Endothelial cell of umbilical vein (primary cell): ENCODE measurements around the gene THAP4. TPM values are rescaled to one million over a fixed set of nuclear protein-coding genes. Genes with fewer than 3 reads are reported as not detected.

Experiments used
- BruUV-seq: library from RNA; stranded (reverse); fragments of 400-500 nt; replicated peaks from 2 replicates; lab custom pipeline; 2021; lab: Mats Ljungman, UMichigan
- CTCF ChIA-PET: fragments of 300-600, 350-600 bp; sonication (Branson Sonifier 250); formaldehyde crosslinking; loops from one replicate; lab custom pipeline; 2021; ENCODE audit warnings: antibody characterized with exemption, inconsistent platforms; lab: Charles Lee
- POLR2A ChIA-PET: fragments of 300-600, 350-600 bp; sonication (Branson Sonifier 250); formaldehyde crosslinking; loops from one replicate; lab custom pipeline; 2021; ENCODE audit warnings: antibody characterized with exemption, inconsistent platforms; lab: Charles Lee
- DNase-seq: peaks from one replicate; pipeline ENCODE4 v3.0.0-alpha.2; 2011; ENCODE audit warnings: low read depth, low spot score
- FAIRE-seq: peaks from 2 replicates; lab custom pipeline; 2011; peaks lifted over from hg19 to GRCh38; lab: Jason Lieb, UNC
- H2AFZ ChIP-seq: 2 replicates; pipeline ENCODE4 v1.6.0; 2012; ENCODE audit warnings: low read depth, low read length, control low read depth, inconsistent platforms
- H3K27ac ChIP-seq: 2 replicates; pipeline ENCODE4 v1.5.1; 2011; ENCODE audit warnings: low read depth, mild to moderate bottlenecking, control low read depth, low read length, moderate library complexity; ENCODE audit not compliant: insufficient read depth
- H3K27me3 ChIP-seq, 2 experiments: 2 replicates each; pipeline versions ENCODE4 v1.6.0 to v1.6.1; 2011; ENCODE audit warnings: low read length in 2 of 2, mixed read lengths in 1 of 2; ENCODE audit not compliant: control insufficient read depth in 2 of 2, insufficient read depth in 2 of 2
- H3K36me3 ChIP-seq, 2 experiments: 2 replicates in 1 of 2; 3 replicates in 1 of 2; pipeline ENCODE4 v1.5.1; 2011; ENCODE audit warnings: low read length in 2 of 2, mild to moderate bottlenecking in 1 of 2, moderate library complexity in 1 of 2; ENCODE audit not compliant: control insufficient read depth in 2 of 2, insufficient read depth in 2 of 2; ENCODE audit errors: extremely low read depth in 1 of 2
- H3K4me1 ChIP-seq: 3 replicates; pipeline ENCODE4 v1.5.1; 2011; ENCODE audit warnings: mild to moderate bottlenecking, low read length; ENCODE audit not compliant: control insufficient read depth, insufficient read depth; ENCODE audit errors: extremely low read depth
- H3K4me2 ChIP-seq: 2 replicates; pipeline ENCODE4 v1.6.1; 2011; ENCODE audit warnings: low read length, control low read depth, mixed read lengths; ENCODE audit not compliant: insufficient read depth
- H3K4me3 ChIP-seq, 3 experiments: fragments of 200-600 bp in 1 of 3; sonication (generic), shearing (Covaris generic) in 1 of 3; replicated peaks in 1 of 3; 2 replicates each; pipeline ENCODE4 v1.5.1; 2011 to 2016; ENCODE audit warnings: control low read depth in 3 of 3, low read length in 3 of 3, mild to moderate bottlenecking in 2 of 3, inconsistent platforms in 1 of 3, low read depth in 1 of 3, moderate library complexity in 1 of 3; ENCODE audit not compliant: insufficient read depth in 1 of 3
- H3K79me2 ChIP-seq: 2 replicates; pipeline ENCODE4 v1.6.0; 2012; ENCODE audit warnings: low read length, inconsistent platforms; ENCODE audit not compliant: control insufficient read depth, insufficient read depth
- H3K9ac ChIP-seq: replicated peaks from 2 replicates; pipeline ENCODE3; 2011; ENCODE audit warnings: low read length, control low read depth; ENCODE audit not compliant: insufficient read depth; ENCODE audit errors: extremely low read depth
- H3K9me1 ChIP-seq: replicated peaks from 3 replicates; pipeline ENCODE4 v1.6.0; 2011; ENCODE audit warnings: mild to moderate bottlenecking, low read length; ENCODE audit not compliant: control insufficient read depth, insufficient read depth; ENCODE audit errors: extremely low read depth
- H3K9me3 ChIP-seq: replicated peaks from 2 replicates; pipeline ENCODE4 v1.5.1; 2012; ENCODE audit warnings: low read length, inconsistent platforms; ENCODE audit not compliant: control insufficient read depth, insufficient read depth
- H4K20me1 ChIP-seq: replicated peaks from 2 replicates; pipeline ENCODE3; 2011; ENCODE audit warnings: mild to moderate bottlenecking, low read length; ENCODE audit not compliant: control insufficient read depth, insufficient read depth; ENCODE audit errors: extremely low read depth
- EZH2 ChIP-seq: IDR thresholded peaks from 2 replicates; pipeline ENCODE4 v1.6.1; 2012; ENCODE audit warnings: borderline replicate concordance, low read depth, mild to moderate bottlenecking, moderate library complexity, low read length, inconsistent platforms; ENCODE audit not compliant: severe bottlenecking
- JUN ChIP-seq: IDR thresholded peaks from 2 replicates; pipeline ENCODE4 v1.6.1; 2011; ENCODE audit warnings: borderline replicate concordance, low read depth; ENCODE audit not compliant: insufficient read length, insufficient read depth
- POLR2A ChIP-seq: IDR thresholded peaks from 2 replicates; pipeline ENCODE4 v1.6.1; 2012; ENCODE audit warnings: low read depth, mild to moderate bottlenecking, control low read depth, low read length
- POLR2AphosphoS5 ChIP-seq: IDR thresholded peaks from 2 replicates; pipeline ENCODE4 v1.6.1; 2012; ENCODE audit warnings: low read depth, mild to moderate bottlenecking, control low read depth, low read length, moderate library complexity; ENCODE audit not compliant: insufficient read depth
- dilution Hi-C: fragments of 300-500 bp; cut with MboI; formaldehyde crosslinking; loops from one replicate; pipeline ENCODE4 v1.15.0; 2019; ENCODE audit warnings: low sequenced_read_pairs; ENCODE audit not compliant: extremely low pct_ligation_motif_present
- intact Hi-C: fragments of 100-400 bp; cut with micrococcal nuclease; formaldehyde crosslinking; loops from one replicate; pipeline ENCODE4 v1.10.0; 2022
- polyA plus RNA-seq, 4 experiments: library from polyadenylated mRNA; depleted of rRNA in 3 of 4; stranded (reverse) in 3 of 4; unstranded in 1 of 4; fragments of >200 nt; gene quantifications; 2 replicates each; pipeline versions ENCODE4 v1.2.1 to v1.2.3, GENCODE V29; 2011 to 2012; ENCODE audit warnings: missing spikeins in 1 of 4
- total RNA-seq: library from RNA; stranded (reverse); gene quantifications from 2 replicates; pipeline ENCODE4 v1.2.3, GENCODE V29; 2021
- TF ChIP-seq, protein P1 (sequence below): IDR thresholded peaks from 2 replicates; pipeline ENCODE4 v1.6.1; 2011; ENCODE audit not compliant: insufficient read depth, insufficient read length

The THAP4 gene
- total and polyA plus RNA-seq, 2 donors (not counting 3 experiments of a cell fraction or from before 2014, with no cell fraction given): 45.4 to 47.4 TPM

DNA sequence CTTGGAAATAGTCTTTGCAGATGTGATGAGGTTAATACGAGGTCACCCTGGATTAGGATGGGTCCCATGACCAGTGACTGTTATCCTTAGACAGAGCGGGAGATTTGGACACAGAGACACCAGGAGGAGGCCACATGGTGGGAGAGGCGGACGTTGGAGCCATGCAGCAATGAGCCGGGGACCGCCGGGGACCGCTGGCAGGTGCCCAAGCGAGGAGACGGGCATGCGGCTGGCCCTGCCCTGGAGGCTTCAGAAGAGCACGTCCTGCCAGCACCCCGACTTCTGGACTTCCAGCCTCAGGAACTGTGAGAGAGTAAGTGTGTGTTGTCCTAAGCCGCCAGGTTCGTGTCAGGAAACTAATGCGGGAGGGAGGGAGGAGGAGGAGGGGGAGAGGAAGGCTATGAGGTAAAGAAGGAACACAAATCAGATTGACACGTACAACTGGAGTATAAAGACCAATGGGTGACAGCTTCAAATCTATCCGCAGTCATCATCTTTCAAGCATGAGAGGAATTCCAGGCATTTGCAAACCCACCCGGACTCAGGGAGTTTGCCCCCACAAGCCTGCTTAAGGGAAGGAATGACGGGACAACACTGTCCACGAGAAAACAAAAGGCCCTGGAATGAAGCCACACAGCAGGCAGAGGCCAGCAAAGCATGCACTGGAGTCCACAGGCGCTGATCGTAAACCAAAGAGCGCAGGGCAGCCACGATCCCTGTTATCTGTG lies 90.0 kb downstream of the THAP4 start:
- no peak overlapping the region for H3K4me3 ChIP-seq
- CTCF ChIA-PET: interaction anchor here (0.6 to 2.2 kb wide), 4 partner anchors 10 to 39 kb away, joined by 3 to 6 read pairs (median 4); partner anchors contain the start of gene STK25
- dilution Hi-C loops: no loop called here
- no peaks in the 10 kb centered on the region for H4K20me1 ChIP-seq
- POLR2A ChIA-PET: interaction anchor here (1.0 to 1.5 kb wide), 2 partner anchors 8 to 12 kb away, joined by 3 to 8 read pairs; partner anchors contain the start of gene BOK
- H3K4me1 ChIP-seq: peaks cover 33% of the 10 kb centered on the region
- FAIRE-seq (peak; percentile 97), DNase-seq (peak; percentile 92)
- peak overlapping the region; percentile 22 for H3K4me2 ChIP-seq
- no peaks in the 10 kb centered on the region for H3K9me1 ChIP-seq
- TF ChIP-seq, protein P1, sequence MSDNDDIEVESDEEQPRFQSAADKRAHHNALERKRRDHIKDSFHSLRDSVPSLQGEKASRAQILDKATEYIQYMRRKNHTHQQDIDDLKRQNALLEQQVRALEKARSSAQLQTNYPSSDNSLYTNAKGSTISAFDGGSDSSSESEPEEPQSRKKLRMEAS: peak; percentile 57
- TF ChIP-seq EZH2 (no peak), JUN (peak; percentile 69), POLR2AphosphoS5 (peak; percentile 54), POLR2A (peak; percentile 50)
- H3K9me3 ChIP-seq: no peaks in the 10 kb centered on the region
- intact Hi-C loops: loop anchor here (1.0 kb wide), 3 partner anchors 11 to 89 kb away; partner anchors contain the start of genes BOK and STK25
- peak overlapping the region; percentile 63 for H2AFZ ChIP-seq
- no peaks in the 10 kb centered on the region for H3K79me2 ChIP-seq
- H3K27me3 ChIP-seq: no peaks in the 10 kb centered on the region
- no peaks in the 10 kb centered on the region for H3K36me3 ChIP-seq
- peak overlapping the region; percentile 16 for H3K9ac ChIP-seq
- TSS peak; percentile 97 for BruUV-seq
- H3K27ac ChIP-seq: peak overlapping the region; percentile 61
